IMR-90 (cell line): ENCODE measurements around the gene ROGDI. TPM values are rescaled to one million over a fixed set of nuclear protein-coding genes. Genes with fewer than 3 reads are reported as not detected.

Experiments used
- ATAC-seq: fragments of 200-7000 bp; cut with Tn5 transposase; 2 replicates; pipeline ENCODE4 v1.9.1; 2020; ENCODE audit warnings: low read depth, mild to moderate bottlenecking, moderate library complexity
- BruUV-seq: library from RNA; stranded (reverse); fragments of 400-500 nt; replicated peaks from 2 replicates; lab custom pipeline; 2021; lab: Mats Ljungman, UMichigan
- CTCF ChIA-PET: fragments of 300-600 bp; formaldehyde crosslinking; extraction: SDS; loops from one replicate; lab custom pipeline; 2021; ENCODE audit warnings: antibody characterized with exemption; lab: Yijun Ruan, JAX
- POLR2A ChIA-PET: fragments of 300-600 bp; sonication (Branson Sonifier 250); formaldehyde crosslinking; loops from one replicate; lab custom pipeline; 2022; ENCODE audit warnings: antibody characterized with exemption; ENCODE audit not compliant: unreplicated experiment; lab: Charles Lee
- DNase-seq: peaks from one replicate; pipeline ENCODE4 v3.0.0; 2013
- H2AFZ ChIP-seq: replicated peaks from 2 replicates; pipeline ENCODE3; 2013; ENCODE audit warnings: low read length, mild to moderate bottlenecking; ENCODE audit not compliant: poor library complexity
- H2AK5ac ChIP-seq: 2 replicates; pipeline ENCODE4 v1.6.1; 2013; ENCODE audit warnings: low read depth, low read length, inconsistent platforms
- H2AK9ac ChIP-seq: replicated peaks from 2 replicates; pipeline ENCODE3; 2013; ENCODE audit warnings: mild to moderate bottlenecking, low read depth, low read length, moderate library complexity; ENCODE audit not compliant: poor library complexity
- H2BK120ac ChIP-seq: 2 replicates; pipeline ENCODE4 v1.6.1; 2013; ENCODE audit warnings: low read depth, low read length, inconsistent platforms
- H2BK15ac ChIP-seq: 3 replicates; pipeline ENCODE4 v1.6.1; 2013; ENCODE audit warnings: low read depth, low read length, inconsistent platforms
- H2BK20ac ChIP-seq: 2 replicates; pipeline ENCODE4 v1.6.1; 2013; ENCODE audit warnings: low read depth, mild to moderate bottlenecking, inconsistent platforms, low read length, moderate library complexity
- H2BK5ac ChIP-seq: 2 replicates; pipeline ENCODE4 v1.6.1; 2013; ENCODE audit warnings: mild to moderate bottlenecking, low read depth, low read length, inconsistent platforms; ENCODE audit not compliant: poor library complexity, severe bottlenecking
- H3K14ac ChIP-seq: replicated peaks from 2 replicates; pipeline ENCODE4 v1.6.1; 2013; ENCODE audit warnings: low read depth, low read length, inconsistent platforms
- H3K18ac ChIP-seq: 2 replicates; pipeline ENCODE4 v1.6.1; 2013; ENCODE audit warnings: low read depth, low read length, control low read depth
- H3K23ac ChIP-seq: 2 replicates; pipeline ENCODE4 v1.6.1; 2013; ENCODE audit warnings: low read depth, low read length, inconsistent platforms
- H3K27ac ChIP-seq: 2 replicates; pipeline ENCODE4 v1.5.1; 2013; ENCODE audit warnings: mild to moderate bottlenecking, control low read depth, low read length; ENCODE audit not compliant: insufficient read depth
- H3K27me3 ChIP-seq: 2 replicates; pipeline ENCODE4 v1.6.1; 2013; ENCODE audit warnings: low read length; ENCODE audit not compliant: control insufficient read depth, insufficient read depth
- H3K36me3 ChIP-seq: 2 replicates; pipeline ENCODE4 v1.6.1; 2013; ENCODE audit warnings: low read length, mixed read lengths; ENCODE audit not compliant: control insufficient read depth, insufficient read depth
- H3K4ac ChIP-seq: 2 replicates; pipeline ENCODE4 v1.6.1; 2013; ENCODE audit warnings: low read depth, low read length, inconsistent platforms
- H3K4me1 ChIP-seq: 2 replicates; pipeline ENCODE4 v1.6.1; 2013; ENCODE audit warnings: low read length, mixed read lengths; ENCODE audit not compliant: control insufficient read depth, insufficient read depth
- H3K4me2 ChIP-seq: 2 replicates; pipeline ENCODE4 v1.6.1; 2013; ENCODE audit warnings: low read depth, mild to moderate bottlenecking, control low read depth, low read length, moderate library complexity
- H3K4me3 ChIP-seq: 2 replicates; pipeline ENCODE4 v1.5.1; 2013; ENCODE audit warnings: low read depth, mild to moderate bottlenecking, control low read depth, low read length, moderate library complexity; ENCODE audit not compliant: insufficient read depth
- H3K56ac ChIP-seq: 2 replicates; pipeline ENCODE4 v1.6.1; 2013; ENCODE audit warnings: low read length, inconsistent platforms; ENCODE audit not compliant: insufficient read depth; ENCODE audit errors: extremely low read depth
- H3K79me1 ChIP-seq, 2 experiments: 2 replicates each; pipeline ENCODE4 v1.6.1; 2013; ENCODE audit warnings: low read length in 2 of 2, inconsistent platforms in 1 of 2, low read depth in 1 of 2
- H3K9ac ChIP-seq: 2 replicates; pipeline ENCODE4 v1.6.1; 2013; ENCODE audit warnings: low read depth, low read length, control low read depth
- H3K9me1 ChIP-seq: 2 replicates; pipeline ENCODE4 v1.6.1; 2013; ENCODE audit warnings: low read length, inconsistent platforms; ENCODE audit not compliant: insufficient read depth
- H3K9me3 ChIP-seq: 2 replicates; pipeline ENCODE4 v1.6.1; 2013; ENCODE audit warnings: low read length; ENCODE audit not compliant: control insufficient read depth, insufficient read depth
- H4K20me1 ChIP-seq: 2 replicates; pipeline ENCODE4 v1.6.1; 2013; ENCODE audit warnings: low read length, inconsistent platforms; ENCODE audit not compliant: insufficient read depth
- H4K5ac ChIP-seq: 2 replicates; pipeline ENCODE4 v1.6.1; 2013; ENCODE audit warnings: mild to moderate bottlenecking, low read depth, low read length, control low read depth
- H4K8ac ChIP-seq, 2 experiments: 2 replicates each; pipeline ENCODE4 v1.6.1; 2013; ENCODE audit warnings: low read depth in 2 of 2, low read length in 2 of 2, control low read depth in 1 of 2, inconsistent platforms in 1 of 2
- H4K91ac ChIP-seq: 2 replicates; pipeline ENCODE4 v1.6.1; 2013; ENCODE audit warnings: low read depth, low read length, inconsistent platforms; ENCODE audit not compliant: insufficient read depth
- CHD1 ChIP-seq: IDR thresholded peaks from 2 replicates; pipeline ENCODE4 v1.6.1; 2012; ENCODE audit warnings: low read depth, low read length, improper control_type of control experiment
- POLR2A ChIP-seq: IDR thresholded peaks from 2 replicates; pipeline ENCODE4 v1.6.1; 2012; ENCODE audit warnings: mild to moderate bottlenecking, low read depth, low read length
- SMC3 ChIP-seq: fragments of 150-350 bp; IDR thresholded peaks from 2 replicates; pipeline ENCODE4 v1.6.1; 2016; ENCODE audit warnings: low read depth, mild to moderate bottlenecking, antibody characterized with exemption, low read length, moderate library complexity
- WGBS, 2 experiments: methylation state at CpG; one replicate each; pipeline versions ENCODE4 v1.1.5 to v1.1.7; 2013; ENCODE audit warnings: missing lambda C conversion rate in 2 of 2; ENCODE audit not compliant: insufficient read length in 1 of 2; ENCODE audit errors: extremely low coverage in 2 of 2; 5-methylcytosine and 5-hydroxymethylcytosine counted together
- dilution Hi-C: fragments of 300-500 bp; cut with HindIII; formaldehyde crosslinking; loops from one replicate; pipeline ENCODE4 v1.14.3; 2018; ENCODE audit warnings: low sequenced_read_pairs; ENCODE audit not compliant: unreplicated experiment
- in situ Hi-C: fragments of 300-500 bp; cut with MboI; formaldehyde crosslinking; loops from 3 replicates; pipeline ENCODE4 v1.14.3; 2019; ENCODE audit warnings: low sequenced_read_pairs, inconsistent platforms, mixed read lengths
- intact Hi-C: fragments of 100-400 bp; cut with micrococcal nuclease; formaldehyde crosslinking; loops from 2 replicates; pipeline ENCODE4 v1.10.0; 2022
- polyA plus RNA-seq, 3 experiments: library from polyadenylated mRNA; depleted of rRNA; stranded (reverse); fragments of >200 nt; gene quantifications; 2 replicates each; pipeline ENCODE4 v1.2.3, GENCODE V29; 2012; ENCODE audit warnings: low replicate concordance in 1 of 3
- total RNA-seq: library from RNA; depleted of rRNA; stranded (reverse); fragments of >200 nt; gene quantifications from 2 replicates; pipeline ENCODE4 v1.2.3, GENCODE V29; 2012

Gene ROGDI
- total and polyA plus RNA-seq, 2 of the 4 experiments (the other 2 are of a cell fraction), result 13.6 to 27.1 TPM

DNA sequence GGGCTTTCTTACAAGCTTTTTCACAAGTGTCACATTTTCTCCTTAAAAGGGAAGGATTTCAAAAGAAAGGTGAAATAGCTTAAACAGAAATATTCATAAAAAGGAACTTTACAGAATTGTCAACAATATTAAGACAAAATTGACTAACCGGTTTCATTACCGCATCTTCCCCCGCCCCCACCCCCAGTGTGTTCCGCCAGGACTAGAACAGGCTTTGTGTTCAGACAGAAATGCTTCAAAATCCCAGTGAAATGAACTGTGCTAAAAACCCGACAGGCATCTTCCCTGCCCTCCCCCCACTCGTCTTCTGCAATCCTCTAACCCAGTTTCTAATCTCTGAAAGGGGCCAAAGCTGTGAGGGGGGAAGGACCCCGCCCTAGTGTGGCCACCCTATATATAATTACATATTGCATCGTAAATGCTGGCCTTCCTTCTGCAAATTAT, 990 bp upstream of the ROGDI start:
- 56% methylated on average over 3 of the region's 8 CpGs; no CpG with 5 or more reads in 1 of the 2 experiments for WGBS, 2 experiments
- no peak overlapping the region for H4K91ac ChIP-seq
- no peak for ATAC-seq
- H3K18ac ChIP-seq, result no peak overlapping the region
- H3K4me1 ChIP-seq, result peaks cover 5% of the 10 kb centered on the region; the same call in 1 of the 2 replicates
- H2AK9ac ChIP-seq, result no peak overlapping the region
- H4K5ac ChIP-seq, result no peak overlapping the region
- TF ChIP-seq CHD1 (no peak), SMC3 (no peak), POLR2A (no peak)
- dilution Hi-C loops (no loop called here), intact Hi-C loops (loop anchor here (2.0 to 5.0 kb wide), 2 partner anchors 36 to 153 kb away; partner anchors contain the start of gene ZNF500), in situ Hi-C loops (no loop called here)
- H3K56ac ChIP-seq, result no peak overlapping the region
- H3K9ac ChIP-seq, result no peak overlapping the region
- peaks cover 0 to 7% of the 10 kb centered on the region in 2 experiments; a peak in 2 of 4 replicates for H3K79me1 ChIP-seq
- BruUV-seq, result no TSS peak
- no peaks in the 10 kb centered on the region for H3K27me3 ChIP-seq
- no peak overlapping the region for H2BK5ac ChIP-seq
- H4K20me1 ChIP-seq, result no peaks in the 10 kb centered on the region; the same call in 1 of the 2 replicates
- ChIA-PET POLR2A (interaction anchor here (0.6 to 0.7 kb wide), 2 partner anchors 31 to 33 kb away, joined by 3 to 12 read pairs; no protein-coding TSS in a partner anchor), CTCF (no interaction called here)
- H2AK5ac ChIP-seq, result no peak overlapping the region
- no peak overlapping the region for H3K23ac ChIP-seq
- H3K9me1 ChIP-seq, result no peaks in the 10 kb centered on the region
- H2BK20ac ChIP-seq, result no peak overlapping the region
- no peak overlapping the region for H2AFZ ChIP-seq
- H2BK120ac ChIP-seq, result no peak overlapping the region
- no peak overlapping the region for H3K14ac ChIP-seq
- H4K8ac ChIP-seq, result no peak overlapping the region
- no peak overlapping the region for H2BK15ac ChIP-seq
- H3K4me3 ChIP-seq, result no peak overlapping the region
- no peak overlapping the region; the same call in 1 of the 2 replicates for H3K4me2 ChIP-seq
- peaks cover 28% of the 10 kb centered on the region for H3K36me3 ChIP-seq
- DNase-seq, result no peak
- H3K27ac ChIP-seq, result no peak overlapping the region
- no peaks in the 10 kb centered on the region for H3K9me3 ChIP-seq
- H3K4ac ChIP-seq, result no peak overlapping the region
